GM12873 (cell line): ENCODE results near the gene PI4KB.

Source experiments
- TF ChIP-seq, protein P1 (sequence below): IDR thresholded peaks from 2 replicates; pipeline ENCODE4 v1.5.1; 2012; ENCODE audit warnings: low read depth, mild to moderate bottlenecking, moderate library complexity, low read length, control low read depth; ENCODE audit not compliant: insufficient read depth; ENCODE audit errors: missing control alignments

PI4KB gene

GRCh38 chr1:151369302-151369610 lies 42.0 kb upstream of the PI4KB start:
- TF ChIP-seq, protein P1, sequence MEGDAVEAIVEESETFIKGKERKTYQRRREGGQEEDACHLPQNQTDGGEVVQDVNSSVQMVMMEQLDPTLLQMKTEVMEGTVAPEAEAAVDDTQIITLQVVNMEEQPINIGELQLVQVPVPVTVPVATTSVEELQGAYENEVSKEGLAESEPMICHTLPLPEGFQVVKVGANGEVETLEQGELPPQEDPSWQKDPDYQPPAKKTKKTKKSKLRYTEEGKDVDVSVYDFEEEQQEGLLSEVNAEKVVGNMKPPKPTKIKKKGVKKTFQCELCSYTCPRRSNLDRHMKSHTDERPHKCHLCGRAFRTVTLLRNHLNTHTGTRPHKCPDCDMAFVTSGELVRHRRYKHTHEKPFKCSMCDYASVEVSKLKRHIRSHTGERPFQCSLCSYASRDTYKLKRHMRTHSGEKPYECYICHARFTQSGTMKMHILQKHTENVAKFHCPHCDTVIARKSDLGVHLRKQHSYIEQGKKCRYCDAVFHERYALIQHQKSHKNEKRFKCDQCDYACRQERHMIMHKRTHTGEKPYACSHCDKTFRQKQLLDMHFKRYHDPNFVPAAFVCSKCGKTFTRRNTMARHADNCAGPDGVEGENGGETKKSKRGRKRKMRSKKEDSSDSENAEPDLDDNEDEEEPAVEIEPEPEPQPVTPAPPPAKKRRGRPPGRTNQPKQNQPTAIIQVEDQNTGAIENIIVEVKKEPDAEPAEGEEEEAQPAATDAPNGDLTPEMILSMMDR = no peak

- TF ChIP-seq, protein P1 = no peak
These were observed 41.4 kb upstream of the PI4KB start for GRCh38 chr1:151368393-151369301.

- TF ChIP-seq, protein P1 = no peak
These were observed 40.6 kb upstream of the PI4KB start for GRCh38 chr1:151367658-151368392.

DNA sequence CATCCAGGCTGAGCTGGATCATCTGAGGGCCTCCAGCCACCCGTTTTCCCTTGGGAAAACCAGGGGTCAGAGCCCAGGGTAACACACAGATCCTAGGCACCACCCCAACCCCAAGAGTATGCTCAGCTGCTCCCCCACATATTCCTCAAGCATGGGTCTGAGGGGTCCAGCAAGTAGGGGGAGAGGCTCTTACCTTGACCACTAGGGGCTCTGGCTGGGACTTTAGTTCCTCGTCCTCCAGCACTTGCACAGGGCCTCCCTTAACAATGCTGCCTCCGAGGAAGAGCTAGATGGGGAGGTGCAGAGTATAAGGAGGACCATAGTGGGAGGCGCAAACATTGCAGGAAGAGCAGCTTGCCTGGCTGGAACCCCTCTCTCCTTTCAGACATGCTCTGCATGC lies 37.8 kb upstream of the PI4KB start:
- TF ChIP-seq, protein P1 = peak; percentile 26

DNA sequence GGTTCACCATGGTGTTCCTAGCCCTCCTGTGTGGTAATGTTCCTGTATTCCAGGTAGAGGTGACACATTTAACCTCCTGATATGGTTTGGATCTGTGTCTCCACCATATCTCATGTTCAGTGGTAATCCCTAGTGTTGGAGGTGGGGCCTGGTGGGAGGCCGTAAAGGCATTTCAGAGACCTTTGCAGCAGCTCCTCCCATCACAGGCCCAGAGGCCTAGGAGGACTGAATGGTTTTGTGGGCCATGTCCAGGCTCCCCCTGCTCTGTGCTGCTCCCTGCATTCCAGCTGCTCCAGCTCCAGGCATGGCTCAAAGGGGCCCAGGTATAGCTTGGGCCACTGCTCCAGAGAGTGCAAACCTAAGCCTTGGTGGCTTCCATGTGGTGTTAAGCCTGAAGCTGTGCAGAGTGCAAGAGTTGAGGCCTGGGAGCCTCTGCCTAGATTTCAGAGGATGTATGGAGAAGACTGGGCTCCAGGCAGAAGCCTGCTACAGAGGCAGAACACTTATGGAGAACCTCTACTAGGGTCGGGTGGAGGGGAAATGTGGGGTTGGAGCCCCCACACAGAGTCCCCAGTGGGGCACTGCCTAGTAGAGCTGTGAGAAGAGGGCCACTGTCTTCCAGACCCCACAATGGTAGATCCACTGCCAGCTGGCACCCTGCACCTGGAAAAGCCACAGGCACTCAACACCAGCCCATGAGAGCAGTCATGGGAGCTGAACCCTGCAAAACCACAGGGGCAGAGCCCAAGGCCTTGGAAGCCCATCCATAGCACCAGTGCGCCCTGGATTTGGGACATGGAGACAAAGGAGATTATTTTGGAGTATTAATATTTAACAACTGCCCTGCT lies 35.3 kb upstream of the PI4KB start:
- TF ChIP-seq, protein P1 = no peak

DNA sequence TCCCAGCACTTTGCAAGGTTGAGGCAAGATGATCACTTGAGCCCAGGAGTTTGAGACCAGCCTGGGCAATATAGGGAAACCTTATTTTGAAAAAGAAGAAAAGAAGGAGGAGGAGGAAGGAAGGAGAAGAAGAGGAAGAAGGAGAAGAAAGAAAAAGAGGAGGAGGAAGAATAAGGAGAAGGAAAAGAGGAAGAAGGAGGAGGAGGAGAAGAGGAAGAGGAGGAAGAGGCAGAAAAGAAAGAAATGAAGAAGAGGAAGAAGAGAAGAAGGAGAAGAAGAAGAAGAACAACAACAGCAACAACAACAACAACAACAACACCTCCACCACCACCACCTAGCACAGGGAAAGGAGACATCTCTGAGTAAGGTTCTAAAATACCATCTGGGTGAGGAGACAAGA lies 34.7 kb upstream of the PI4KB start:
- TF ChIP-seq, protein P1 = no peak

DNA sequence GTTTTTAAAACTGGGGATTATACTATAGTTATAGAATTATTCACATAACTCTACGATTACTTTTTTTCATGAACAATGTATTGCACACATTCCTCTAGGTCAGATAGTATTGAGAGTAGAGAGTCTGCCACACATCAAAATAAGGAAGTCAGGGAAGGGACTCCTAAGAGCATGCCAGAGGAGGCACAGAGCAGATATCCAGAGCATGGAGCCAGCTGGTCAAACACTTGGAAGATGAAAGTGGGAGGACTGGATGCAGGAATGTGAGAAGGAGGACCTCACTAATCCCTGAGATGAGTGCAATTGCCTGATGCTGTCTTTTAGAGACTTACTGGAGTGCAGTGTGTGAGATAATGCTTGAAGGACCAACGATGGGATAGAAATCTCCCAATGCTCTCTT lies 29.5 kb upstream of the PI4KB start:
- TF ChIP-seq, protein P1 = no peak
